HepG2 (cell line): ENCODE measurements around the gene SRSF12. TPM values are rescaled to one million over a fixed set of nuclear protein-coding genes. Genes with fewer than 3 reads are reported as not detected.

Source experiments
- ATAC-seq: fragments of 200-7000 bp; cut with Tn5 transposase; 3 replicates; pipeline ENCODE4 v1.9.1; 2020; ENCODE audit warnings: mild to moderate bottlenecking, moderate library complexity
- BruUV-seq: library from RNA; stranded (reverse); fragments of 400-500 nt; replicated peaks from 2 replicates; lab custom pipeline; 2021; lab: Mats Ljungman, UMichigan
- CTCF ChIA-PET: fragments of 300-600 bp; formaldehyde crosslinking; extraction: SDS; loops from one replicate; lab custom pipeline; 2021; ENCODE audit warnings: low total read pairs, inconsistent platforms, low intra/inter-chr PET ratio; lab: Yijun Ruan, JAX
- POLR2A ChIA-PET: fragments of 350-600 bp; sonication (Branson Sonifier 250); formaldehyde crosslinking; loops from one replicate; lab custom pipeline; 2020; ENCODE audit warnings: antibody characterized with exemption, inconsistent platforms; lab: Yijun Ruan, JAX
- DNase-seq: peaks from one replicate; pipeline ENCODE4 v3.0.0-alpha.2; 2015; ENCODE audit warnings: low spot score
- FAIRE-seq: peaks from 3 replicates; lab custom pipeline; 2011; peaks lifted over from hg19 to GRCh38; lab: Jason Lieb, UNC
- H2AFZ ChIP-seq: one replicate; pipeline ENCODE4 v1.6.1; 2011; ENCODE audit warnings: low read length, inconsistent platforms
- H3K27ac ChIP-seq: fragments of 300-600 bp; 3 replicates; pipeline ENCODE4 v1.8.0; 2011; ENCODE audit warnings: mixed run types, mild to moderate bottlenecking, mixed read lengths, low read length, inconsistent platforms; ENCODE audit not compliant: insufficient read depth; ENCODE audit errors: extremely low read length
- H3K27me3 ChIP-seq, 2 experiments: fragments of 200-600 bp in 1 of 2; 2 replicates in 1 of 2; 3 replicates in 1 of 2; pipeline versions ENCODE4 v1.6.0 to v1.8.0; 2011; ENCODE audit warnings: low read length in 2 of 2, mild to moderate bottlenecking in 2 of 2, moderate library complexity in 2 of 2, inconsistent platforms in 1 of 2; ENCODE audit not compliant: insufficient read depth in 2 of 2, control insufficient read depth in 1 of 2
- H3K36me3 ChIP-seq, 2 experiments: fragments of 200-600 bp in 1 of 2; replicated peaks in 1 of 2; 2 replicates in 1 of 2; 3 replicates in 1 of 2; pipeline versions ENCODE4 v1.5.1 to v1.8.0; 2011; ENCODE audit warnings: low read length in 2 of 2, inconsistent platforms in 1 of 2; ENCODE audit not compliant: insufficient read depth in 2 of 2, control insufficient read depth in 1 of 2
- H3K4me1 ChIP-seq: 2 replicates; pipeline ENCODE4 v1.5.1; 2012; ENCODE audit warnings: low read length, inconsistent platforms; ENCODE audit not compliant: insufficient read depth
- H3K4me2 ChIP-seq: 2 replicates; pipeline ENCODE4 v1.6.0; 2011; ENCODE audit warnings: low read depth, low read length, inconsistent platforms
- H3K4me3 ChIP-seq, 3 experiments: fragments of 200-600 bp in 1 of 3; sonication (generic), shearing (Covaris generic) in 1 of 3; replicated peaks in 1 of 3; 2 replicates each; pipeline ENCODE4 v1.5.1; 2011 to 2016; ENCODE audit warnings: low read length in 3 of 3, inconsistent platforms in 2 of 3, low read depth in 2 of 3, mild to moderate bottlenecking in 2 of 3, control low read depth in 1 of 3, mixed read lengths in 1 of 3; ENCODE audit not compliant: insufficient read depth in 1 of 3
- H3K79me2 ChIP-seq: one replicate; pipeline ENCODE4 v1.6.1; 2011; ENCODE audit warnings: low read length, inconsistent platforms; ENCODE audit not compliant: insufficient read depth
- H3K9ac ChIP-seq: 2 replicates; pipeline ENCODE4 v1.6.0; 2011; ENCODE audit warnings: mild to moderate bottlenecking, low read depth, low read length, inconsistent platforms; ENCODE audit not compliant: insufficient read depth
- H3K9me3 ChIP-seq: 2 replicates; pipeline ENCODE4 v1.5.1; 2012; ENCODE audit warnings: mild to moderate bottlenecking, low read length
- H4K20me1 ChIP-seq: 2 replicates; pipeline ENCODE4 v1.6.0; 2011; ENCODE audit warnings: inconsistent platforms, mild to moderate bottlenecking, low read length, moderate library complexity; ENCODE audit not compliant: insufficient read depth
- FOXA3 ChIP-seq: IDR thresholded peaks from 2 replicates; pipeline ENCODE4 v1.6.1; 2016; ENCODE audit warnings: missing genetic modification reagents, missing compliant biosample characterization
- IRF1 ChIP-seq: sonication (generic); formaldehyde crosslinking; IDR thresholded peaks from 2 replicates; pipeline ENCODE4 v1.4.0; 2020; ENCODE audit warnings: low read depth, mild to moderate bottlenecking, missing genetic modification reagents
- KLF6 ChIP-seq: IDR thresholded peaks from 2 replicates; pipeline ENCODE4 v1.8.0; 2016; ENCODE audit warnings: missing biosample characterization, missing genetic modification reagents
- LCORL ChIP-seq, 2 experiments: fragments of 450-650 bp in 1 of 2; sonication (generic) in 1 of 2; formaldehyde crosslinking in 1 of 2; IDR thresholded peaks; 2 replicates each; pipeline versions ENCODE4 v1.5.0 to v1.6.1; 2017 to 2020; ENCODE audit warnings: antibody characterized with exemption in 1 of 2, missing genetic modification reagents in 1 of 2
- MAF1 ChIP-seq: sonication (generic); formaldehyde crosslinking; IDR thresholded peaks from 2 replicates; pipeline ENCODE4 v1.5.0; 2020; ENCODE audit warnings: missing genetic modification reagents, borderline replicate concordance
- NFE2 ChIP-seq: sonication (generic); formaldehyde crosslinking; IDR thresholded peaks from 2 replicates; pipeline ENCODE4 v1.4.0; 2020; ENCODE audit warnings: missing genetic modification reagents
- NR2F1 ChIP-seq, 2 experiments: fragments of 450-650 bp in 1 of 2; formaldehyde crosslinking in 1 of 2; IDR thresholded peaks; 2 replicates each; pipeline versions ENCODE4 v1.5.0 to v1.6.1; 2016 to 2020; ENCODE audit warnings: mild to moderate bottlenecking in 1 of 2, missing compliant biosample characterization in 1 of 2, missing genetic modification reagents in 1 of 2, moderate library complexity in 1 of 2
- NR2F6 ChIP-seq, 2 experiments: IDR thresholded peaks; 2 replicates each; pipeline ENCODE4 v1.6.1; 2016; ENCODE audit warnings: antibody characterized with exemption in 1 of 2, mild to moderate bottlenecking in 1 of 2
- RARA ChIP-seq: IDR thresholded peaks from 2 replicates; pipeline ENCODE4 v1.6.1; 2016; ENCODE audit warnings: missing genetic modification reagents, missing compliant biosample characterization
- SPEN ChIP-seq: sonication (generic); formaldehyde crosslinking; IDR thresholded peaks from 2 replicates; pipeline ENCODE4 v1.5.1; 2020; ENCODE audit warnings: low read depth, mild to moderate bottlenecking, missing genetic modification reagents
- TEAD3 ChIP-seq: optimal IDR thresholded peaks from 2 replicates; pipeline ENCODE3; 2016; ENCODE audit warnings: borderline replicate concordance
- TOPORS ChIP-seq: sonication (generic); formaldehyde crosslinking; IDR thresholded peaks from 2 replicates; pipeline ENCODE4 v1.8.0; 2023; ENCODE audit warnings: mild to moderate bottlenecking, missing genetic modification reagents
- UBTF ChIP-seq: sonication (generic); formaldehyde crosslinking; IDR thresholded peaks from 2 replicates; pipeline ENCODE4 v1.4.0; 2020; ENCODE audit warnings: mild to moderate bottlenecking, missing genetic modification reagents
- ZFX ChIP-seq: sonication (generic); formaldehyde crosslinking; IDR thresholded peaks from 2 replicates; pipeline ENCODE4 v1.4.0; 2020; ENCODE audit warnings: mild to moderate bottlenecking, low read depth, missing genetic modification reagents, moderate library complexity
- ZNF225 ChIP-seq: sonication (generic); formaldehyde crosslinking; IDR thresholded peaks from 2 replicates; pipeline ENCODE4 v1.4.0; 2020; ENCODE audit warnings: mild to moderate bottlenecking, missing genetic modification reagents
- ZNF512 ChIP-seq: sonication (generic); formaldehyde crosslinking; IDR thresholded peaks from 2 replicates; pipeline ENCODE4 v1.4.0; 2020; ENCODE audit warnings: mild to moderate bottlenecking, missing genetic modification reagents
- WGBS: methylation state at CpG from one replicate; pipeline ENCODE4 v1.1.6; 2017; ENCODE audit warnings: low lambda C conversion rate; 5-methylcytosine and 5-hydroxymethylcytosine counted together
- in situ Hi-C: cut with HindIII; loops from 2 replicates; pipeline ENCODE4 v1.10.0; 2017; ENCODE audit warnings: low pct_unique_long_range_greater_than_20kb; ENCODE audit not compliant: extremely low pct_ligation_motif_present
- intact Hi-C: fragments of 100-400 bp; cut with micrococcal nuclease; formaldehyde crosslinking; loops from one replicate; pipeline ENCODE4 v1.10.0; 2022; ENCODE audit not compliant: unreplicated experiment
- polyA plus RNA-seq, 8 experiments: library from polyadenylated mRNA; depleted of rRNA in 3 of 8; stranded (reverse) in 7 of 8; unstranded in 1 of 8; fragments of >200 nt; fragmentation: Illumina TruSeq in 4 of 8; extraction: Trizol in 4 of 8; gene quantifications; 2 replicates each; pipeline versions ENCODE4 v1.2.1 to v1.2.3, GENCODE V29; 2011 to 2016; ENCODE audit warnings: low read depth in 4 of 8, missing spikeins in 1 of 8, mixed read lengths in 1 of 8; ENCODE audit not compliant: insufficient read depth in 1 of 8
- total RNA-seq, 5 experiments: library from RNA; depleted of rRNA; stranded (reverse); fragments of >200 nt; fragmentation: Illumina TruSeq; extraction: Trizol; gene quantifications; 2 replicates each; pipeline ENCODE4 v1.2.3, GENCODE V29; 2016; ENCODE audit warnings: low read depth in 1 of 5

SRSF12 gene
- total and polyA plus RNA-seq, 2 of the 13 experiments (the other 11 are each of a cell fraction or from before 2014, with no cell fraction given): 1.7 to 1.9 TPM

- Histone ChIP-seq H3K9ac (no peak overlapping the region), H3K4me3 (no peak overlapping the region), H3K79me2 (no peaks in the 10 kb centered on the region), H3K4me2 (no peak overlapping the region), H3K36me3 (no peaks in the 10 kb centered on the region), H3K9me3 (no peaks in the 10 kb centered on the region), H4K20me1 (no peaks in the 10 kb centered on the region), H3K27ac (no peak overlapping the region), H3K27me3 (no peaks in the 10 kb centered on the region), H3K4me1 (peaks cover 64% of the 10 kb centered on the region), H2AFZ (no peak overlapping the region)
- intact Hi-C loops: loop anchor here (5.0 kb wide), 1 partner anchor 32 kb away; no protein-coding TSS in a partner anchor
- no TSS peak for BruUV-seq
- TF ChIP-seq IRF1 (no peak), LCORL (IDR thresholded peaks at IDR 0.05) (no peak), LCORL (CRISPR knock-in tag; IDR thresholded peaks at IDR 0.05) (no peak), NR2F6 (IDR thresholded peaks at IDR 0.05) (no peak), NR2F6 (CRISPR knock-in tag; IDR thresholded peaks at IDR 0.05) (peak; percentile 35; the same call in 1 of the 2 replicates), TOPORS (no peak), TEAD3 (peak; percentile 55), SPEN (CRISPR knock-in tag) (no peak), KLF6 (no peak), FOXA3 (CRISPR knock-in tag) (no peak), MAF1 (no peak), UBTF (CRISPR knock-in tag) (no peak), NR2F1 (CRISPR knock-in tag; IDR thresholded peaks at IDR 0.05) (0 out of 4 replicates have a peak, but pooled peaks of 1 of the 2 experiments have one; percentile 22), ZNF512 (CRISPR knock-in tag) (0 out of 2 replicates have a peak, but pooled peaks have one; percentile 69), ZNF225 (CRISPR knock-in tag) (no peak), NFE2 (CRISPR knock-in tag) (no peak), ZFX (CRISPR knock-in tag) (no peak), RARA (peak; percentile 22; the same call in 1 of the 2 replicates)
- FAIRE-seq: no peak
- no peak for DNase-seq
- in situ Hi-C loops: no loop called here
- no peak for ATAC-seq
- ChIA-PET POLR2A (interaction anchor here (0.6 to 8.6 kb wide), 2 partner anchors 13 to 174 kb away, joined by 5 to 117 read pairs; partner anchors contain the start of gene PNRC1), CTCF (no interaction called here)
- 63% methylated on average over 10 of the region's 10 CpGs for WGBS
These were observed 48.2 kb downstream of the SRSF12 start for GRCh38 chr6:89069536-89070163.
